Omental fat pad (tissue), 4 donors: ENCODE measurements around the gene SLC2A13. TPM values are rescaled to one million over a fixed set of nuclear protein-coding genes. Genes with fewer than 3 reads are reported as not detected.

Source experiments
- ATAC-seq: fragments of 150-250 bp; one replicate; pipeline ENCODE4 v1.9.1; 2016; ENCODE audit warnings: mild to moderate bottlenecking, moderate library complexity; ENCODE audit not compliant: low FRiP score
- DNase-seq: peaks from one replicate; pipeline ENCODE4 v3.0.0-alpha.2; 2019; ENCODE audit warnings: low spot score
- CTCF ChIP-seq, 3 donors: fragments of 450-650 bp; IDR thresholded peaks; one replicate each; pipeline ENCODE4 v1.5.1; 2016 to 2017; ENCODE audit warnings: antibody characterized with exemption in 3 of 3, mild to moderate bottlenecking in 3 of 3, moderate library complexity in 2 of 3
- small RNA-seq: library from RNA; depleted of rRNA; stranded (forward); fragments of <200 nt; gene quantifications from one replicate; pipeline ENCODE3, GENCODE V24; 2016
- total RNA-seq, 4 donors: library from RNA; depleted of rRNA; stranded (reverse); fragments of >200 nt; gene quantifications; one replicate each; pipeline ENCODE4 v1.1.0, GENCODE V29; 2016

Gene SLC2A13
- total RNA-seq, 4 donors from 2014 or later: 11.6 to 25.9 (median 15.6) TPM

- no peak for ATAC-seq
- no peak for DNase-seq
- TF ChIP-seq CTCF (IDR thresholded peaks at IDR 0.05): no peak
Measured at GRCh38 chr12:39723831-39724230, 382.1 kb downstream of the SLC2A13 start.

- no peak for ATAC-seq
- no peak for DNase-seq
- TF ChIP-seq CTCF (IDR thresholded peaks at IDR 0.05): no peak
Measured at GRCh38 chr12:39722504-39722903, 383.4 kb downstream of the SLC2A13 start.

- ATAC-seq (no peak), DNase-seq (no peak)
- TF ChIP-seq CTCF (IDR thresholded peaks at IDR 0.05): no peak
Measured at GRCh38 chr12:39713552-39713951, 392.3 kb downstream of the SLC2A13 start.

GRCh38 chr12:39712334-39712733, 393.5 kb downstream of the SLC2A13 start:
- no peak for TF ChIP-seq CTCF (IDR thresholded peaks at IDR 0.05)
- DNase-seq: no peak
- ATAC-seq: no peak

Small RNA genes lying within 50 kb of the gene (small RNA-seq; reads per million reads assigned to genes)
- gene RF00414: not detected

Other genes with a start within 250 kb of the SLC2A13 start
- 10 to 100 TPM in 3 of 4 donors, 1 to 10 TPM in 1; 9.0 to 55.6 (median 15.4) TPM for gene LRRK2, start 118.9 kb upstream of the SLC2A13 start, total RNA-seq